CD1c-positive myeloid dendritic cell (primary cell): ENCODE data around the gene CELA3A.
"Not testable (repeated sequence)": the region's sequence is repeated elsewhere in the genome, so short reads cannot be mapped to it uniquely, and the experiment has no call there.

Experiments used
- DNase-seq: peaks from one replicate; pipeline ENCODE4 v3.0.0-alpha.2; 2016; ENCODE audit errors: extremely low spot score

CELA3A gene

GRCh38 chr1:21981253-21981652 lies 20.2 kb upstream of the CELA3A start:
- not testable (repeated sequence) for DNase-seq

DNA sequence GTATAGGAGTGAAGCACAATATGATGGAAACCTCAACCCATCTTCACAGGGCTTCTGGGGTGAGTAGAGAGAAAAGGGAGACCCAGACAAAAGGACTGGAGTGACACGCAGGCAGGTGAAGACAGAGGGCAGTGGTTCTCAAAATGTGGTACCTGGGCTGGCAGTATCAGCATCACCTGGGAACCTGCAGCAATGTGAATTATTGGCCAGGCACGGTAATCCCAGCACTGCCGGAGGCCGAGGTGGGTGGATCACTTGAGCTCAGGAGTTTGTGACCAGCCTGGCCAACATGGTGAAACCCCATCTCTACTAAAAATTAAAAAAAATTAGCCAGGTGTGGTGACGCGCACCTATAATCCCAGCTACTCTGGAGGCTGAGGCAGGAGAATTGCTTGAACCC lies 19.3 kb upstream of the CELA3A start:
- not testable (repeated sequence) for DNase-seq

DNA sequence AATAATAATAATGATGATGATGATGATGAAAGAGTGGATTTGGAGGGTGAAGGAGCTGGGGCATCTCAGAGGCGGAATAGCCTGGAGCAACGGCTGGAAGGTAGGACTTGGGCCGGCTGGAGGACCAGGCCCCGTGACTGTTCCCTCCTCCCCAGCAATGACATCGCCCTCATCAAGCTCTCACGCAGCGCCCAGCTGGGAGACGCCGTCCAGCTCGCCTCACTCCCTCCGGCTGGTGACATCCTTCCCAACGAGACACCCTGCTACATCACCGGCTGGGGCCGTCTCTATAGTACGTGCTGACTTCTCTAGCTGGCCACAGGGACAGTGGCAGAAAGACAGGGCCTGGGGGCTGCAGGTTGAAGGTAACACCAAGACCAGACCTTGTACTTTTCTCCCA lies 17.9 kb upstream of the CELA3A start:
- not testable (repeated sequence) for DNase-seq

- DNase-seq: not testable (repeated sequence)
Observed at GRCh38 chr1:21985893-21986292, 15.6 kb upstream of the CELA3A start.

GRCh38 chr1:21986386-21986785 lies 15.1 kb upstream of the CELA3A start:
- not testable (repeated sequence) for DNase-seq

GRCh38 chr1:21989672-21990393 lies 11.6 kb upstream of the CELA3A start:
- not testable (repeated sequence) for DNase-seq

GRCh38 chr1:21992186-21992585 lies 9.3 kb upstream of the CELA3A start:
- not testable (repeated sequence) for DNase-seq

- not testable (repeated sequence) for DNase-seq
Observed at GRCh38 chr1:21994716-21995115, 6.7 kb upstream of the CELA3A start.

DNA sequence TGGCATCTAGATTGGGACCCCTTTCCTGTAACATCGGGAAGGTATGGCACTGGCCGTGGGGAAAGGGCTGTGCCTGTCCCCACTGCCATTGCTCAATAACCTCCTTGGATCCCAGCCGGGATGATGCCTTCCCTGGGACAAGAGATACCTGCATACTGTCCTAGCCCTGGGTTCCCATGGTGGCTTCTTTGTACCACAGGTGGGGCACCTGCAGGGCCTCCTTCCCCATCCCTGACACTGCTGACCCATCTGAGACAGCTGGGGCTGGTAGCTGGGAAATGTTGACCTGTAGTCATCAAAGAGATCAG lies 4.8 kb upstream of the CELA3A start:
- not testable (repeated sequence) for DNase-seq

GRCh38 chr1:21997891-21998623 lies 3.4 kb upstream of the CELA3A start:
- not testable (repeated sequence) for DNase-seq

- DNase-seq: not testable (repeated sequence)
Observed at GRCh38 chr1:21998624-21999294, 2.7 kb upstream of the CELA3A start.

DNA sequence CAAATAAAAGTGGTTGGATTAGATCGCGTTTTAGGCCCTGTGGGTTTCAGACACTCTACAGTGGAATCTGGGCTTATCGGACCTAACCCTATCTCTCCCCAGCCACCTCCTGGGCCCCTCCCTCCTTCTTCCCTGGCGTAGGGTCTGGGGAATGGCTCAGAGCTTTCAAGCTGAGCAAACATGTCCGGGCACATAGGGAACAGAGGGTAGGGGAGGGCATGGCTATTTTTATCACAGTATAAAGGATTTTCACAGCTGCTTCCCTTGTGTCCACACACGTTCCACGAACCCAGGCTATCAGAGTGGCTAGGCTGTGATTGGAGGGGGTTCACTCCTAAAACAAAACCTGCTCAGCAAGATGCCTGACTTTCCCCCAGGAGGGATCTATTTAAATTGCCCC lies 1.8 kb upstream of the CELA3A start:
- DNase-seq: not testable (repeated sequence)

DNA sequence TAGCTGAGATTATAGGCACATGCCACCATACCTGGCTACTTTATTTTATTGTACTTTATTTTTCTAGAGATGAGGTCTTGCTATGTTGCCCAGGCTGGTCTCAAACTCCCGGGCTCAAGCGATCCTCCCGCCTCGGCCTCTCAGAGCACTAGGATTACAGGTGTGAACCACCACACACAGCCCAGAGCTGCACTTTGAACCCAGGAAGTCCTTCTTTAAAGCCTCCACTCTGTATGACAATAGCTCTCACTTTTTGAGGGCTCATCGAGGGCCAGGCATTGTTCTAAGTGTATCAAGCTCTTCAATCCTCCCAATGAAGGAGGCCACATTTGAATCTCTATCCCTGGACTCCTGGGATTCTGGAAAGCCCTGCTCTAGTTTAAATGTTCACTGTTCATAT lies 1.0 kb downstream of the CELA3A start:
- not testable (repeated sequence) for DNase-seq

DNA sequence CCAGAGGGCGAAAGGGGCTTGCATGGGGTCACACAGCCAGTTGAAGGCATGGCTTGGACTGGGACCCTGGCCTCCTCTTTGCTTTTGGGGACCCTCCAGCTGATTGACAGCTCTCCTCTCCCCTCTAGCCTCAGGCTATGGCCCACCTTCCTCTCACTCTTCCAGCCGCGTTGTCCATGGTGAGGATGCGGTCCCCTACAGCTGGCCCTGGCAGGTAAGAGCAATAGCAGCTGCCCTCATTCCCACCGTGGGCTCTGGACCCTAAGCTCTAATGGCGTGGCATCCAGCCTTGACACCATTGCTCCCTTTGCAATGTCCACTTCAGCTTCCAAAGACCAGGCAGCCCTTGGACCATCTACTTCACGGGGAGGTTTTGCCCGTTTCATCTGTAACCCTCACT lies 1.4 kb downstream of the CELA3A start:
- DNase-seq: not testable (repeated sequence)

DNA sequence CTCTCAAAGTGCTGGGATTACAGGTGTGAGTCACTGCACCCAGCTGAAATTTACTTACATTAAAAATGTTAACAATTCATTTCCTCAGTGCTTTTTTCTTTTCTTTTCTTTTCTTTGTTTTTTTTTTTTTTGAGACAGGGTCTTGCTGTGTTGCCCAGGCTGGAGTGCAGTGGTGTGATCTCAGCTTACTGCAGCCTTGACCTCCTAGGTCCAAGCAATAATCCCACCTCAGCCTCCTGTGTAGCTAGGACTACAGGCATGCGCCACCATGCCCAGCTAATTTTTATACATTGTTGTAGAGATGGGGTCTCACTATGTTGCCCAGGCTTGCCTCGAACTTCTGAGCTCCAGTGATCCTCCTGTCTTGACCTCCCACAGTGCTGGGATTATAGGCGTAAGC lies 2.5 kb downstream of the CELA3A start:
- DNase-seq: not testable (repeated sequence)

- DNase-seq: peak; percentile 56
Observed at GRCh38 chr1:22005261-22006149, 4.0 kb downstream of the CELA3A start.

- not testable (repeated sequence) for DNase-seq
Observed at GRCh38 chr1:22006736-22007135, 5.3 kb downstream of the CELA3A start.

GRCh38 chr1:22007262-22007661 lies 5.8 kb downstream of the CELA3A start:
- DNase-seq: not testable (repeated sequence)

DNA sequence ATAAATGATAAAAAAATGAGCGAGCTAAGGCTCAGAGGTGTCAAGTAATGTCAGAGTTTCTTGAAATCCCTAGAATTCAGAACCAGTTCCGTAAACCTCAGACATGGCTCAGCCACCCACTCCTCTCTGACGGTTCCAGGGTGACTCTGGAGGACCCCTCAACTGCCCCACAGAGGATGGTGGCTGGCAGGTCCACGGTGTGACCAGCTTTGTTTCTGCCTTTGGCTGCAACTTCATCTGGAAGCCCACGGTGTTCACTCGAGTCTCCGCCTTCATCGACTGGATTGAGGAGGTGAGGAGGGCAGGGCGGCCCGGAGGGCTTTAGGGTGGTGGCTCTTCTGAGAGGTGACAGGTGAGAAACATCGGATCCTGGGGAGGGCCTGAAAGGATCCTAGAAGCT lies 8.1 kb downstream of the CELA3A start:
- not testable (repeated sequence) for DNase-seq

GRCh38 chr1:22012752-22013151 lies 11.3 kb downstream of the CELA3A start:
- not testable (repeated sequence) for DNase-seq

GRCh38 chr1:22014575-22015206 lies 13.2 kb downstream of the CELA3A start:
- DNase-seq: not testable (repeated sequence)
